Measurements from ENCODE around the gene TBC1D2. TPM values are rescaled to one million over a fixed set of nuclear protein-coding genes. Genes with fewer than 3 reads are reported as not detected.
"Not testable (repeated sequence)": the region's sequence is repeated elsewhere in the genome, so short reads cannot be mapped to it uniquely, and the experiment has no call there.

The TBC1D2 gene
- polyA plus RNA-seq, 12 donors, result 1.4 to 3.3 (median 2.0) TPM; not detected in 1

DNA sequence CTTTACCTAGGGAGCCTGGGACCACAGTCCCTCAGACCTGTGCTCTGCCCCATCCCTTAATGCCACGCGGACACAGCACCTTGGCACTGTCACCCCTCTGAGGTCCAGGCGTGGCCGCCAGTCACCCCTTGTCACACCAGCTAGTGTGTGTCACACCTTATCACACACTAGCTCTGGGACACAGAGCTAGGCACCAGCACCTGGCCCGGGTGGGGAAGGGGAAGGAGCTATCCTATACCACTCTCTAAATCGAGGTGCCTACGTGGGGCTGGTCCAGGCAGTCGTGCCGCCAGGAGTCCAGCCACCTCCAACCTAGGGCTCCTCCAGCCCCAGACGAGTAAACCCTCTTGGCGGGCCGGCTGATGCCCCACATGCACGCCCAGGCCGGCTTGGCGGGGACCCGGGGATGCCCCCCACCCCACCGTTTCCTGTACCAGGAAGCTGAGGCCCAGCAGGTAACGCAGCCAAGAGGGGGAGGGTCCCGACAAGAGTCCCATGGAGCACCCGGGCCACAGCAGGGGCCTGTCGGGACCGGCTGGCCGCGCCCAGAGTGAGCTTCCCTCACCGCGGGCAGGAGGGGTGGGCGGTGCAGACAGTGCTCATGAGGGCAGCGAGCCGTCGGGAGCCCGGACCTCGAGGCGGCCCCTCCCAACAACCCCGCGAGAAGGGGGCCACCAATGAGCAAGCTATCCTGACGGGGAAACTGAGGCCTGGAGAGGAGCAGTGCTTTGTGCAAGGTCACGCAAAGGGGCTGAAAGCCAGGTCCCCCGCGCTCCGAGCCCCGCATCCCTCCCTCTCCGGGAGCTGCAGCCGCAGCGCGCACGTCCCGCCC, 63.6 kb downstream of the TBC1D2 start:
- no peak for DNase-seq

DNA sequence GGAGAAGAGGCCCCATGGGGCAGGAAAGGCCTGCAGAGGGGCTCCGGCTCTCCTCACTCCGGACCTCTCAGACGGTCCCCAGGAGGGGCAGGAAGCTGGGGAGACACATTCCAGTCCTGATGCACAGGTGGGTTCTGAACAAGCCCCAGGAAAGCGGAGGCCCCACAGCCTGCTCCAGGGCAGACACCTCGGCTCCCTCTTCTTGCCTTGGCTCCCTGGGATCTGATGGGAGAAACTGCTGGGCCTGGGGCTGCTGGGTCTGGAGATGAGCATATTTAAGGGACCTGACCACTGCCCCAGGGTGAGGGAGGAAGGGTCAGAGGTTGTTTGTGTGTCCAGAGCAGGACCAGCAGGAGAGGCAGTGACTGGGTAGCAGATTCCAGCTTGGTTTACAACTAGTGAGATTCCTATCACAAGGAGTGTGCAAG, 64.3 kb downstream of the TBC1D2 start:
- no peak for DNase-seq

DNA sequence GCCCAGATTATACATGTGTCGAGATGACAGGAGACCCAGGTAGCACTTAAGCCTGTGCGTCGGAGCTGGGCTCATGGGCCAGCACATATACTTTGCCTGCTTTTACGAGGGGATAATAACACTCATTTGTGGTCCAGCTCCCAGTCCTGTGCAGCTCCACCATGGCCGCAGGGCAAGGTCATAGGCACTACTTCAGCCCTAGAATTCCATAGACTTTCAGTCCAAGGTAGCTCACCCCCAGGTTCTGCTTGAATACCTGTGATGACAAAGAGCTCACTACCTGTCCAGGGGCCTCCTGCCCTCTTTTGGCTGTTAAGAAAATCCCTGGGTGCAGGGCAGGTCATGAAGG, 64.7 kb downstream of the TBC1D2 start:
- no peak for DNase-seq

DNA sequence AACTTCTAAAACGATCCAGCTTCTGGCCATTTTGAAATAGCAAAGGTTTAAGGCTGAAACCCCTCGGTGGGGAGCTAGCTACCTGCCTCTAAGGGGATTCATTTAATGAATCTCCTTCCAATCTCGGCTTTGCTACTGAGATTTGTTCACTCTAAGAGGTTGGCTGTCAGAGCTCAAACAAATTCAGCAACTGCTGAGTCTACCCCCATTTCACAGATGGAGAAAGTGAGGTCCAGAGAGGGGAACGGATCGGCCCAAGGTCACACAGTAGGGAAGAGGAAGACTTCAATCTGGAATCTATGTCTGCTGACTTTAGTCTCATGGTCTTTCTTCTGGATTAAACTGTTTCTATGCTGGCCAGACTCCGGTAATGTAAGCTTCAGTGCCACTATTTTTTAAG, 66.0 kb downstream of the TBC1D2 start:
- no peak for DNase-seq

GRCh38 chr9:98187926-98188325, 67.5 kb downstream of the TBC1D2 start:
- DNase-seq, result no peak

DNA sequence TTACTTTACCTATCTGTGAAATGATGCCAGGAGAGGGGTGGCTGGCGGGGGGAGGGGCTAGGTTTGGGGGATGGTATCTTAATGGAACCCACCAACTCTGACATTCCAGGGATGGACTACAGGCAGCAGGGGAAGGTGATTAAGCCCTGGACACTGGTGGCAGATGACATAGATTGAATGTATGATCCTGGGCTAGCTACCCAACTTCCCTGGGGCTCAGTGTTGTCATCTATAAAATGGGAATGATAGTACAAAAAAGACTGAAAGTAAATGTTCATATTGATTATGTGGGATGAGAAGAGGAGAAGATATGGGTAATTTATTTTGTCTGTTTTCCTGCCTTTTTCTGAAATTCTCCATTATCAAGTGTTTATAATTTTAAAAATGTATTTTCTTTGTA, 69.2 kb downstream of the TBC1D2 start:
- no peak for DNase-seq

DNA sequence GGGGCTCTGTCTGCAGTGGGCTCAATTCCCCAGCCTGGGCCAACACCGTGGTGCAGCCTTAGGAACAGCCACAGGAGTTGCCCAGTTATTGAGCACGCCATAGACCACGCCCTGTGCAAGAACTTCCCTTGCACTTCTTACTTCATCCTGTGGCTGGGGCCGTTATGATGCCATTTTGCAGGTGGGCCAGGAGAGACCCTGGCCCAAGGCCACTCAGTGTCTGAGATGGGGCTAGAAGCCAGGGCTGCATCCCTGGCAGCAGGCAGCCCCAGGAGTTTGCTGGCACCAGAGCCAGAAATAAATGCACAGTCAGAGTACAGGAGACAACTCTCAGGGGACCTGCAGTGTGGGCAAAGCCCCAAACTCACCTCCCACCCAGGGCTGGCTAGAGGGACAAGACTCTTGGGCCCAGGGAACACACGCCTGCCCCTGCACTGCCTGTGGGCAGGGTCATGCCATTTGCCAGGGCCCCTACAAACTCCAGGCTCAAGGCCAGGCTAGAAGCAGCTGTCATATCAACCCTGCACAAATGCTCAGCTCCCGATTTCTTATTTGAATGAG, 69.8 kb downstream of the TBC1D2 start:
- DNase-seq, result no peak

- DNase-seq, result no peak
These were observed 70.4 kb downstream of the TBC1D2 start for GRCh38 chr9:98185021-98185567.

DNA sequence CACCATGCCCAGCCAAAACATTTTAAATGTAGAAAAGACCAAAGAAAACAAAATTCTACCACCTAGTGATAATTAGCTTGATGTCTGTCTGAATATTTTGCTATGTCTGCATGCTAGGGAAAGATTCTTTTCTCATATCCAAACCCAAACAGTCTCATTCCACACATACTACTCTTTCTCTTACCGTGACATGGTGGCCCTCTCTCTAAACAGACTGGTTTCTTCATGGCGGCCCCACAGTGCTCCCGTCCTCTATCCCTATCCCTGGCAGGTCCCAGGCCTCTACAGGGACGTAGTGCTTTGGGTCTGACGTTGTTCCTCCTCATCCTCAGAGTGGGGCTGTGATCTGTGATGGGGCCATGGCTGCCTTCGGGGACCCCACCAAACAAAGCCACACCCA, 71.1 kb downstream of the TBC1D2 start:
- DNase-seq, result no peak

DNA sequence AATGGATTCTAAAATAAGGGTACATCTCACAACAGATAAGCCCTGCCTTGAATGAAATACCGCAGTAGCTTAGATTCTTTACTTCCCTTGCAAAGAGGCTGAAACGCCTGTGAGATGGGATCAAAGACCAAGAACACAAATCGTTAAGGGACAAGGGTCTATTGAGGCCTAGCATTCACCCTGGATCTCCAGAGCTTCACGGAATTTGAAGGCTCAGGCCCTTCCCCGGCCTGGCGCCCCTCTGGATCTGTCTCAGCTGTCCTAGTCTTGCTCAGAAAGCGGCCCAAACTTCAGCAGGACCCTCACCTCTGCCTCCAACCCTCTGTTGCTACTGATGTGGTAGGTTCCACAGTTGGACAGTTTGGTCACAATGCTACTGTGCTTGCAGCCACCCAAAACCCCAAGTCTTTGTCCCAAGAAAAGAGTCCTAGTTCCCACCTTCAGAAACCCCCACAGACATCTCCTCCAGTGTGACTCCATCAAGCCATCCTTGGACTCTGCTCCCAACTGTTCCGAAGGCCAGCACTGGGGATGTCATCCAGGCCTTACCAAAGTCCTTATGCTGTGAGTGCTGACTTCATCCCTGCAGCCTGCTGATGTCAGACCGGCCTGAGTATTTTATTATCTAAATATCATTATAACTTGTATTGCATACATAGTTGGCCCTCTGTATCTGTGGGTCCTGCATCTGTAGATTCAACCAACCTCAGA, 72.4 kb downstream of the TBC1D2 start:
- no peak for DNase-seq

GRCh38 chr9:98182069-98182820, 73.2 kb downstream of the TBC1D2 start:
- no peak for DNase-seq

DNA sequence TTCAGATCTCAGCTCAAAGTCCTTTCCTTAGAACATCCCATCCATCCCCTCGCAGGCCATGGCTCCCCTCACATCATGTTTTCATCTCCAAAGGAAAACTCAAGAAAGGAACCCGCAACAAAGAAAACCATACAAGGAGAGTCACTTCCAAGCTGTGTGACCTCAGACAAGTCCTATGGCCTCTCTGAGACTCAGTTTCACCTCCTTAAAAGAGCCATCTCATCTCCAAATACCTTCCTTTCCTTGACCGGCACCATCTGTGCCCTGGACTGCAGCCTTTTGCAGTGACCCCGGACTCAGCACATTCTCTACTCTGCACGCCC, 73.7 kb downstream of the TBC1D2 start:
- DNase-seq, result no peak

DNA sequence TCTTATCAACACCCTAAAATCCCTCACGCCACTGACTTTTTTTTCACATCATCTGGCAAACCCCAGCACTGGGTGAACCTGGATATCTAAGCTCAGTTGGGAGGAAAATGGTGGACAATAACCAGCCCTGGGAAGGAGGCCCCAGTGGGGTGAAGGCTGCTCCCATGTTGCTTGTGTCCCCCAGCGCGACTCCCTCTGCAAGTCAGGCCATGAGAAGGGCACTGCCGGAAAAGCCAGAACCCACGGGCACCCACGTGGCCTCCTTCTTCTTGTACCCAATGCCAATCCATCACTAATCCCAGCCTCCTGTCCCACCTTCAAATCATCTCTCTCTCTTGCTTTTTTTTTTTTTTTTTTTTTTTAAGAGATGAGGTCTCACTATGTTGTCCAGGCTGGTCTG, 74.5 kb downstream of the TBC1D2 start:
- no peak for DNase-seq

- no peak for DNase-seq
These were observed 76.3 kb downstream of the TBC1D2 start for GRCh38 chr9:98178874-98179850.

DNA sequence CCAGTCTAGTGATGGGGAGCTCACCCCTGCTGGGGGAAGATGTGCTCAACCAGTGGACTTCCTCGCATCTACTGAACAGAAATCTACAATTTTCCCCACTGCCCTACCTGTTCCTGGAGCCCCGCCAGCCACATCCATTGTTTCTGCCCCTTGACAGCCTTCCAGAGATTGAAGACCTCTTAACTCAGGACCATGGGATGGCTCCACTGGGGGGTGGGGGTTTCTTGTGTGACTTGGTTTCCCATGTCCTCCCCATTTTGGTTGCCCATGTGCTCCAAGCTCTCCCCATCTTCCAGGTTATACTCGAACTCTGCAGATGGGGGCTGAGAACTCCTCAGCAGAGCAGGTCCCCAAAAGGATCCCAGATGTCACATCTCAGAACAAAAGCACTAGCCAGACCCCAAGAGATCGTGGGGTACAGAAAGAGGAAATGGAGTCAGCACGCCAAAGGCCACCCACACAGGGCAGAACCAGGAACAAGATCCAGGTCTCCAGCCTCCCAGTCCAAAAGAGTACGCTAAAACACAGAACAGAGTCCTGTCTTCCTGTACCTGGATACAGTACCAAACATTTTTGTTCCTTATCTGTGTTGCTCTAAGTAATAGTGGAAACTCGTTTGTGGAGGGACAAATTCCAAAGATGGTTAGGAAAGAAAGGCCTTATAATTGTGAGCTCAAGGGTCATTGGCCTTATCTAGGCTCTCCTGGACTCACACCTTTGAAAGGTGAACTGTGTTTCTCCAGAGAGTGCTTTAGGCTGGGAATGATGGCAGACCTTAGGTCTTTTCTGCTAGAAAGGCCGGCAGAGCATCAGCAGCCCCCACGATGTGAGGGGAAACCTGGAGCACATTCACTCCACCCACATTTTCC, 78.8 kb downstream of the TBC1D2 start:
- no peak for DNase-seq

GRCh38 chr9:98175762-98176161, 79.7 kb downstream of the TBC1D2 start:
- DNase-seq, result no peak

DNA sequence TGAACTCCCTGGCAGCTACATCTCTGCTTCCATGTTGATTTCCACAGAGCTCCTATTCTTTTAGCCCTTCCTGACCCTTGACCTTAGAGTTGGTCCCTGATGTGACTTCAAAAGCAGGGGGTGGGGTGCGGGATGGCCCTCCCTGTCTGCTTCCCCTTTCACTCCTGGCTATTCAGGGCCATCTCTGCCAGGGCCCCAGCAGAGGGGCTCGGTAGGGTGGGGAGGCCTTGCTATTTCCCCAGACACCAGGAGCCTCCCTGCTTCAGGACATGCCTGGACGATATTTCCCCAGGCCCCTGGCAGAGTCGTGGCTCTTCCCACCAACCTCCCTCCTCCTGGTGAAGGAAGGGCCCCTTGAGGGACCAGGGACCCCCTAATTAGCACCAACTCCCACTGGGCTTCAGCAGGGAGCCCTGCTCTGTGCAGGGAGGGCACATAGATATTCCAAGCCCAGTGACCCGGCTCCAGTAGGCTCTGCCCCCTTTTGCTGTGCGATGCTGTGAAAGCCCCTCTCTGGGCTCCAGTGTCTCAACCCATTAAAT, 80.3 kb downstream of the TBC1D2 start:
- no peak for DNase-seq

DNA sequence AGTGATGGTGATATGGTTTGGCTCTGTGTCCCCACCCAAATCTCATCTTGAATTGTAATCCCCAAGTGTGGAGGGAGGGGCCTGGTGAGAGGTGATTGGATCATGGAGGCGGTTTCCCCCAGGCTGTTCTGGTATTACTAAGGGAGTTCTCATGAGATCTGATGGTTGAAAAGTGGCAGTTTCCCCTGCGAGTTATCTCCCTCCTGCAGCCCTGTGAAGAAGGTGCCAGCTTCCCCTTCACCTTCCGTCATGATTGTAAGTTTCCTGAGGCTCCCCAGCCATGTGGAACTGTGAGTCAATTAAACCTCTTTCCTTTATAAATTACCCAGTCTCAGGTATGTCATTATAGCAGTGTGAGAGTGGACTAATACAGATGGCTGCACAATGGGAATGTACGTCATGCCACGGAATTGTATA, 80.9 kb downstream of the TBC1D2 start:
- DNase-seq, result not testable (repeated sequence)

DNA sequence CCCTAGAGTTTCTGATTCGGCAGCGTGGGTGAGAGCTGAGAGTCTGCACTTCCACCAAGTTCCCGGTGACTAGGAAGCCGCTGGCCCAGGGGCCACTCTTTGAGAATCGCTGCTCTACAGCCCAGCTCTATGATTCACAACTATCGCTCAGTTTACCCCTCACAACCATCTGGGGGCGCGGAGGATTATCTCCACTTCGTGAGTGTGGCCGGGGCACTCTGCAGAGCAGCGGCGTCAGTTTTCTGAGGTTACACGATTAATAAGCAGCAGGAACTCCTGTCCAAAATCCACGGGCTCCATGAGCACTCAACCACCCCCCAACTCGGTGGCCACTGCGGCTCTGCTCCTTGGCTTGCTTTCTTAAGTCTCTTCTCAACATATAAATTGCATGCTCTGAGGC, 82.3 kb downstream of the TBC1D2 start:
- DNase-seq, result no peak

DNA sequence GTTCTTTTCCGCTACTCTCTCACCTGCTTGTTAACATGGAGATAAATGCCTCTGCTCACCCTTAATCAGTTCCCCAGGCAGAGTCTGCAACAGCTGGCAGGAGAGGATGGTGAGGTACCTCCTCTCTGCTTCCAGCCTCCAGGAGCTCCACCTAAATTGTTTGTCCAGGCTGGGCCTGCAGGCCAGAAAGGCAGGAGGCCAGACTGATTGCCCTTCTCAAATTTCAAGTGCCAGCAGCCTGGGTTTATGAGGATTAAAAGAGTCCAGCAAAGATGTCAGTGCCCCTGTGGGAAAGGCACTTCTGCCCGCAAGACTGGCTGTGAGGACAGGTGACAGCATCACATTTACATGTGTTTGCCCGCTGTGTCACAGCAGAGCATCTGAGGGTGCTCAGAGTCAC, 82.8 kb downstream of the TBC1D2 start:
- no peak for DNase-seq

Data from muscle of arm (tissue), 12 donors.